ENCODE measurements around the gene CIB4. TPM values are rescaled to one million over a fixed set of nuclear protein-coding genes. Genes with fewer than 3 reads are reported as not detected.

Gene CIB4
- total and polyA plus RNA-seq, 2 of the 13 experiments (the other 11 are each of a cell fraction or from before 2014, with no cell fraction given) = not detected

- no peak for TF ChIP-seq PRDM4 (CRISPR knock-in tag; IDR thresholded peaks at IDR 0.05; ENCODE audit: borderline replicate concordance)
- no peak for TF ChIP-seq HMGXB3 (CRISPR knock-in tag; IDR thresholded peaks at IDR 0.05; ENCODE audit: borderline replicate concordance)
- no peak for TF ChIP-seq HNRNPUL1 (IDR thresholded peaks at IDR 0.05; ENCODE audit: low read depth, low read length)
- TF ChIP-seq BATF2 (CRISPR knock-in tag; IDR thresholded peaks at IDR 0.05) = no peak
These were observed 27.6 kb downstream of the CIB4 start (continued) for GRCh38 chr2:26613241-26614215.

Measured in HepG2 (cell line).